Gastrocnemius medialis (tissue), 4 donors: ENCODE results near the gene GPRIN2. TPM values are rescaled to one million over a fixed set of nuclear protein-coding genes. Genes with fewer than 3 reads are reported as not detected.
"Not testable (repeated sequence)": the region's sequence is repeated elsewhere in the genome, so short reads cannot be mapped to it uniquely, and the experiment has no call there.

Experiments used
- ATAC-seq, 2 donors: fragments of 150-250 bp; one replicate each; pipeline ENCODE4 v1.9.1; 2016
- DNase-seq, 2 donors: peaks; one replicate each; pipeline ENCODE4 v3.0.0-alpha.2; 2019
- H3K27ac ChIP-seq, 4 donors: fragments of 200-600 bp; sonication (generic); 1 replicate in 1 of 4; 2 replicates in 3 of 4; pipeline ENCODE4 v1.5.1; 2016 to 2018; ENCODE audit warnings: mild to moderate bottlenecking in 2 of 4, moderate library complexity in 1 of 4
- H3K27me3 ChIP-seq, 3 donors: fragments of 200-600 bp; sonication (generic) in 2 of 3; 1 replicate in 1 of 3; 2 replicates in 2 of 3; pipeline versions ENCODE4 v1.5.1 to v1.6.0; 2016 to 2019; ENCODE audit warnings: mild to moderate bottlenecking in 1 of 3, moderate library complexity in 1 of 3
- H3K36me3 ChIP-seq, 2 donors: fragments of 200-600 bp; sonication (generic) in 1 of 2; one replicate each; pipeline ENCODE4 v1.5.1; 2017 to 2018
- H3K4me1 ChIP-seq, 2 donors: fragments of 200-600 bp; sonication (generic) in 1 of 2; one replicate each; pipeline ENCODE4 v1.5.1; 2016 to 2017; ENCODE audit warnings: mild to moderate bottlenecking in 2 of 2
- H3K4me3 ChIP-seq, 4 donors: fragments of 200-600 bp; sonication (generic) in 3 of 4; 1 replicate in 1 of 4; 2 replicates in 3 of 4; pipeline ENCODE4 v1.5.1; 2016 to 2019; ENCODE audit warnings: mild to moderate bottlenecking in 2 of 4
- H3K9me3 ChIP-seq, 3 donors: fragments of 200-600 bp; sonication (generic) in 2 of 3; 1 replicate in 1 of 3; 2 replicates in 2 of 3; pipeline ENCODE4 v1.5.1; 2016 to 2019
- CTCF ChIP-seq, 5 experiments: fragments of 450-650 bp in 3 of 5; fragments of 200-600 bp in 2 of 5; sonication (generic) in 2 of 5; IDR thresholded peaks in 4 of 5; conservative IDR thresholded peaks in 1 of 5; 1 replicate in 4 of 5; 2 replicates in 1 of 5; pipeline ENCODE4 v1.5.1; 2016 to 2019; ENCODE audit warnings: antibody characterized with exemption in 5 of 5, mild to moderate bottlenecking in 3 of 5, moderate library complexity in 3 of 5
- POLR2A ChIP-seq, 2 donors: fragments of 450-650 bp; IDR thresholded peaks; one replicate each; pipeline ENCODE4 v1.6.1; 2017; ENCODE audit warnings: antibody characterized with exemption in 2 of 2, mild to moderate bottlenecking in 2 of 2, moderate library complexity in 2 of 2
- in situ Hi-C, 4 donors: fragments of 200-750 bp; cut with MboI; loops; one replicate each; pipeline versions ENCODE4 v1.15.0 to v1.8.0; 2017; ENCODE audit warnings: low sequenced_read_pairs in 4 of 4
- intact Hi-C: fragments of 100-400 bp; cut with DNase I; formaldehyde crosslinking; loops from one replicate; pipeline ENCODE4 v1.15.1; 2023; ENCODE audit warnings: low total_unique reads
- total RNA-seq, 4 donors: library from RNA; depleted of rRNA; stranded (reverse); fragments of >200 nt; gene quantifications; one replicate each; pipeline versions ENCODE4 v1.1.0 to v1.2.3, GENCODE V29; 2016

Gene GPRIN2
- total RNA-seq, 4 donors from 2014 or later, result not detected

- no peak for TF ChIP-seq POLR2A (IDR thresholded peaks at IDR 0.05)
- DNase-seq, result no peak
- ATAC-seq, result peak in 1 of 2 donors; percentile 57
- intact Hi-C loops (no loop called here), in situ Hi-C loops (no loop called here)
- Histone ChIP-seq H3K4me1 (no peaks in the 10 kb centered on the region), H3K27ac (no peak overlapping the region), H3K27me3 (peaks cover 0 to 7% (median 7%) of the 10 kb centered on the region in 3 donors), H3K36me3 (no peaks in the 10 kb centered on the region), H3K4me3 (no peak overlapping the region), H3K9me3 (no peaks in the 10 kb centered on the region)
Measured at GRCh38 chr10:46530249-46531186, 25.9 kb downstream of the GPRIN2 start.

- H3K4me1 ChIP-seq, DNase-seq, H3K36me3 ChIP-seq, H3K27me3 ChIP-seq, intact Hi-C loops, H3K4me3 ChIP-seq, ATAC-seq, H3K9me3 ChIP-seq, in situ Hi-C loops, H3K27ac ChIP-seq: not testable (repeated sequence)
Measured at GRCh38 chr10:46529742-46530141, 26.7 kb downstream of the GPRIN2 start.

GRCh38 chr10:46528675-46529615, 27.5 kb downstream of the GPRIN2 start:
- no peak for TF ChIP-seq POLR2A (IDR thresholded peaks at IDR 0.05)
- no peak for TF ChIP-seq CTCF (IDR thresholded peaks at IDR 0.05 in 4 of 5, conservative IDR thresholded peaks at IDR 0.05 in 1 of 5)
- Histone ChIP-seq H3K9me3 (no peaks in the 10 kb centered on the region), H3K36me3 (no peaks in the 10 kb centered on the region), H3K4me1 (no peaks in the 10 kb centered on the region), H3K4me3 (no peak overlapping the region), H3K27ac (no peak overlapping the region), H3K27me3 (peaks cover 0 to 7% (median 6%) of the 10 kb centered on the region in 3 donors)
- in situ Hi-C loops (no loop called here), intact Hi-C loops (no loop called here)
- ATAC-seq (no peak), DNase-seq (peak in 1 of 2 donors; percentile 7)

GRCh38 chr10:46528171-46528671, 28.2 kb downstream of the GPRIN2 start:
- H3K27me3 ChIP-seq, result peaks cover 0 to 7% (median 0%) of the 10 kb centered on the region in 3 donors
- no peak overlapping the region for H3K4me3 ChIP-seq
- H3K4me1 ChIP-seq, result no peaks in the 10 kb centered on the region
- TF ChIP-seq CTCF (IDR thresholded peaks at IDR 0.05 in 4 of 5, conservative IDR thresholded peaks at IDR 0.05 in 1 of 5) (no peak), POLR2A (IDR thresholded peaks at IDR 0.05) (no peak)
- ATAC-seq (no peak), DNase-seq (peak in 1 of 2 donors; percentile 10)
- no peaks in the 10 kb centered on the region for H3K36me3 ChIP-seq
- H3K9me3 ChIP-seq, result no peaks in the 10 kb centered on the region
- H3K27ac ChIP-seq, result no peak overlapping the region
- in situ Hi-C loops (no loop called here), intact Hi-C loops (no loop called here)

GRCh38 chr10:46527241-46527811, 29.1 kb downstream of the GPRIN2 start:
- in situ Hi-C loops, result no loop called here
- peak in 1 of 2 donors; percentile 8 for DNase-seq
- Histone ChIP-seq H3K4me3 (no peak overlapping the region), H3K36me3 (no peaks in the 10 kb centered on the region), H3K27ac (no peak overlapping the region), H3K4me1 (no peaks in the 10 kb centered on the region), H3K27me3 (peaks cover 0 to 7% (median 0%) of the 10 kb centered on the region in 3 donors), H3K9me3 (no peaks in the 10 kb centered on the region)
- intact Hi-C loops, result no loop called here
- no peak for TF ChIP-seq CTCF (IDR thresholded peaks at IDR 0.05 in 4 of 5, conservative IDR thresholded peaks at IDR 0.05 in 1 of 5)
- TF ChIP-seq POLR2A (IDR thresholded peaks at IDR 0.05), result no peak
- ATAC-seq, result no peak
